ENCODE data around the gene HOXC11.

HOXC11 gene

GRCh38 chr12:53959314-53959713 is 13.6 kb upstream of the HOXC11 start:
- no peak for DNase-seq (ENCODE audit: low spot score)
- no peak for TF ChIP-seq CTCF (IDR thresholded peaks at IDR 0.05; ENCODE audit: borderline replicate concordance, control extremely low read depth, extremely low read depth, insufficient read depth, missing control alignments)
- in situ Hi-C loops (cut with MboI; ENCODE audit: low sequenced_read_pairs, unreplicated experiment), result no loop called here

GRCh38 chr12:53960187-53961024 is 12.5 kb upstream of the HOXC11 start:
- DNase-seq (ENCODE audit: low spot score), result no peak
- in situ Hi-C loops (cut with MboI; ENCODE audit: low sequenced_read_pairs, unreplicated experiment), result no loop called here

GRCh38 chr12:53961025-53961761 is 11.7 kb upstream of the HOXC11 start:
- in situ Hi-C loops (cut with MboI; ENCODE audit: low sequenced_read_pairs, unreplicated experiment), result no loop called here
- TF ChIP-seq CTCF (IDR thresholded peaks at IDR 0.05; ENCODE audit: borderline replicate concordance, control extremely low read depth, extremely low read depth, insufficient read depth, missing control alignments), result no peak
- DNase-seq (ENCODE audit: low spot score), result no peak

More at GRCh38 chr12:53960187-53961024, 12.5 kb upstream of the HOXC11 start:
- TF ChIP-seq CTCF (IDR thresholded peaks at IDR 0.05; ENCODE audit: borderline replicate concordance, control extremely low read depth, extremely low read depth, insufficient read depth, missing control alignments), result no peak

GRCh38 chr12:53963005-53963404 is 9.9 kb upstream of the HOXC11 start:
- in situ Hi-C loops (cut with MboI; ENCODE audit: low sequenced_read_pairs, unreplicated experiment), result no loop called here
- no peak for DNase-seq (ENCODE audit: low spot score)
- TF ChIP-seq CTCF (IDR thresholded peaks at IDR 0.05; ENCODE audit: borderline replicate concordance, control extremely low read depth, extremely low read depth, insufficient read depth, missing control alignments), result no peak

GRCh38 chr12:53963434-53964314 is 9.3 kb upstream of the HOXC11 start:
- TF ChIP-seq CTCF (IDR thresholded peaks at IDR 0.05; ENCODE audit: borderline replicate concordance, control extremely low read depth, extremely low read depth, insufficient read depth, missing control alignments), result no peak
- in situ Hi-C loops (cut with MboI; ENCODE audit: low sequenced_read_pairs, unreplicated experiment), result no loop called here
- no peak for DNase-seq (ENCODE audit: low spot score)

DNA sequence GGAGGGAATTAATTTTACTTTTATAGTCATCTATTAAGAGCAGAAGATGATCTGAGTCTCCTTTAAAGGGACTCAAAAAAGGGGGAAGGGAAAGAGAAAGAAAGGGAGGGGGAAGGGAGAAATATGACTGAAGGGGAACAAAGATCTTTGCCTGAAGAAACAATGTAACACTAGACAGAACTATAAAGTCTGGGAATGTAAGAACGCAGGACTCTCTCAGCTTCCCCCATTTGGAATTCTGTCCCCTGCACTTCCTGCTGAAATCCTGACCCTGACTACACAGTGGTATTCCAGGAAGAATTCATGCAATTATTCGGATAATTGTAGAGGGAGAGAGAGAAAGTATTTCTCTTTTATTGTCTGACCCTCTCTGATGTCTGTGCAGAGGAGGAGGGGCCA is 8.6 kb upstream of the HOXC11 start:
- in situ Hi-C loops (cut with MboI; ENCODE audit: low sequenced_read_pairs, unreplicated experiment), result no loop called here
- DNase-seq (ENCODE audit: low spot score), result no peak

More for the DNA sequence above, 8.6 kb upstream of the HOXC11 start:
- TF ChIP-seq CTCF (IDR thresholded peaks at IDR 0.05; ENCODE audit: borderline replicate concordance, control extremely low read depth, extremely low read depth, insufficient read depth, missing control alignments), result no peak

Measured in GM13976 (cell line).